GM06990 (cell line): ENCODE measurements around the gene HNF4A.
"Not testable (repeated sequence)": the region's sequence is repeated elsewhere in the genome, so short reads cannot be mapped to it uniquely, and the experiment has no call there.

Source experiments
- DNase-seq: peaks from one replicate; pipeline ENCODE4 v3.0.0-alpha.2; 2011; ENCODE audit not compliant: insufficient read length; ENCODE audit errors: extremely low read depth
- H3K27me3 ChIP-seq: replicated peaks from 2 replicates; pipeline ENCODE4 v1.6.0; 2011; ENCODE audit warnings: low read length; ENCODE audit not compliant: control insufficient read depth, insufficient read depth
- H3K36me3 ChIP-seq: 2 replicates; pipeline ENCODE4 v1.5.1; 2011; ENCODE audit warnings: low read length; ENCODE audit not compliant: control insufficient read depth, insufficient read depth
- H3K4me3 ChIP-seq: replicated peaks from 2 replicates; pipeline ENCODE4 v1.5.1; 2011; ENCODE audit warnings: low read depth, mild to moderate bottlenecking, control low read depth, low read length
- TF ChIP-seq, protein P1 (sequence below): IDR thresholded peaks from 2 replicates; pipeline ENCODE4 v1.5.1; 2011; ENCODE audit warnings: low read length, control low read depth, mild to moderate bottlenecking, inconsistent platforms; ENCODE audit not compliant: insufficient read depth, poor library complexity, severe bottlenecking

Gene HNF4A

GRCh38 chr20:44468044-44468782, 112.7 kb downstream of the HNF4A start:
- H3K27me3 ChIP-seq: no peaks in the 10 kb centered on the region; the same call in 1 of the 2 replicates
- TF ChIP-seq, protein P1, sequence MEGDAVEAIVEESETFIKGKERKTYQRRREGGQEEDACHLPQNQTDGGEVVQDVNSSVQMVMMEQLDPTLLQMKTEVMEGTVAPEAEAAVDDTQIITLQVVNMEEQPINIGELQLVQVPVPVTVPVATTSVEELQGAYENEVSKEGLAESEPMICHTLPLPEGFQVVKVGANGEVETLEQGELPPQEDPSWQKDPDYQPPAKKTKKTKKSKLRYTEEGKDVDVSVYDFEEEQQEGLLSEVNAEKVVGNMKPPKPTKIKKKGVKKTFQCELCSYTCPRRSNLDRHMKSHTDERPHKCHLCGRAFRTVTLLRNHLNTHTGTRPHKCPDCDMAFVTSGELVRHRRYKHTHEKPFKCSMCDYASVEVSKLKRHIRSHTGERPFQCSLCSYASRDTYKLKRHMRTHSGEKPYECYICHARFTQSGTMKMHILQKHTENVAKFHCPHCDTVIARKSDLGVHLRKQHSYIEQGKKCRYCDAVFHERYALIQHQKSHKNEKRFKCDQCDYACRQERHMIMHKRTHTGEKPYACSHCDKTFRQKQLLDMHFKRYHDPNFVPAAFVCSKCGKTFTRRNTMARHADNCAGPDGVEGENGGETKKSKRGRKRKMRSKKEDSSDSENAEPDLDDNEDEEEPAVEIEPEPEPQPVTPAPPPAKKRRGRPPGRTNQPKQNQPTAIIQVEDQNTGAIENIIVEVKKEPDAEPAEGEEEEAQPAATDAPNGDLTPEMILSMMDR: no peak
- no peak for DNase-seq
- no peak overlapping the region for H3K4me3 ChIP-seq
- no peaks in the 10 kb centered on the region for H3K36me3 ChIP-seq

DNA sequence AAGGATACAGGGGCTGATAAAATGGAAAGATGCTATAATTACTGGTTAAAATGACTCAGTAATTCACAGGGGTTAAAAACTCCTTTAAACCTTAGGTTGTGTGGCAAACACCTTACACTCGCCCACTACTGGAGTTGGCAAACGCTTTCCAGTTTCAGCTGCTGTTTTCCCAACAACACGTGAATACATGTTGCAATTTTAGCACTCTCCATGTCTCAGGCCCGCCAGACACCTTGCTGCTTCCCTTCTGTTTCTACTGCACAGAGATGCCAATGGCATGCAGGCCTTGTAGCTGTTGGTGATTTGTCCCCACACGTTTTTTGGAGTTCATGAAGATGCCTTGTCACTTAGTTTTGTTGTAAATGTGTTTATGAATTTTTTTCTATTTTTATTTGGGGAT, 114.8 kb downstream of the HNF4A start:
- Histone ChIP-seq H3K27me3 (no peaks in the 10 kb centered on the region; the same call in 1 of the 2 replicates), H3K4me3 (no peak overlapping the region), H3K36me3 (no peaks in the 10 kb centered on the region)
- DNase-seq: no peak
- TF ChIP-seq, protein P1: no peak

- Histone ChIP-seq H3K27me3 (no peaks in the 10 kb centered on the region), H3K36me3 (no peaks in the 10 kb centered on the region), H3K4me3 (no peak overlapping the region)
- TF ChIP-seq, protein P1: peak; percentile 11
- no peak for DNase-seq
Measured at GRCh38 chr20:44471481-44471882, 116.0 kb downstream of the HNF4A start.

GRCh38 chr20:44472283-44472682, 116.8 kb downstream of the HNF4A start:
- not testable (repeated sequence) for H3K4me3 ChIP-seq, DNase-seq, H3K27me3 ChIP-seq, H3K36me3 ChIP-seq

- H3K36me3 ChIP-seq: peaks cover 5% of the 10 kb centered on the region
- H3K27me3 ChIP-seq: no peaks in the 10 kb centered on the region
- no peak for DNase-seq
- TF ChIP-seq, protein P1: no peak
- H3K4me3 ChIP-seq: peak overlapping the region; percentile 86
Measured at GRCh38 chr20:44475372-44475693, 119.8 kb downstream of the HNF4A start.

GRCh38 chr20:44475694-44476560, 120.4 kb downstream of the HNF4A start, which contains the start of gene TTPAL:
TSS of gene TTPAL (plus strand) at chr20:44475874. CDS start at chr20:44480000, 4,126 bp downstream.
- TF ChIP-seq, protein P1: peak; percentile 37

More at GRCh38 chr20:44475694-44476560, 120.4 kb downstream of the HNF4A start, which contains the start of gene TTPAL:
- Histone ChIP-seq H3K36me3 (peaks cover 10% of the 10 kb centered on the region), H3K4me3 (peak within 1 kb of the TSS; percentile 86), H3K27me3 (no peaks in the 10 kb centered on the region)
- peak; percentile 93 for DNase-seq
